NCI-H1436 treated with DMSO at 0.1 percent for 48 hours (cell line): ENCODE data around the gene TBC1D17.

Experiments
- DNase-seq: peaks from one replicate; lab custom pipeline; 2025; lab: John Stamatoyannopoulos, UW

Gene TBC1D17

GRCh38 chr19:49848938-49849337 is 28.6 kb upstream of the TBC1D17 start:
- DNase-seq, result no peak

DNA sequence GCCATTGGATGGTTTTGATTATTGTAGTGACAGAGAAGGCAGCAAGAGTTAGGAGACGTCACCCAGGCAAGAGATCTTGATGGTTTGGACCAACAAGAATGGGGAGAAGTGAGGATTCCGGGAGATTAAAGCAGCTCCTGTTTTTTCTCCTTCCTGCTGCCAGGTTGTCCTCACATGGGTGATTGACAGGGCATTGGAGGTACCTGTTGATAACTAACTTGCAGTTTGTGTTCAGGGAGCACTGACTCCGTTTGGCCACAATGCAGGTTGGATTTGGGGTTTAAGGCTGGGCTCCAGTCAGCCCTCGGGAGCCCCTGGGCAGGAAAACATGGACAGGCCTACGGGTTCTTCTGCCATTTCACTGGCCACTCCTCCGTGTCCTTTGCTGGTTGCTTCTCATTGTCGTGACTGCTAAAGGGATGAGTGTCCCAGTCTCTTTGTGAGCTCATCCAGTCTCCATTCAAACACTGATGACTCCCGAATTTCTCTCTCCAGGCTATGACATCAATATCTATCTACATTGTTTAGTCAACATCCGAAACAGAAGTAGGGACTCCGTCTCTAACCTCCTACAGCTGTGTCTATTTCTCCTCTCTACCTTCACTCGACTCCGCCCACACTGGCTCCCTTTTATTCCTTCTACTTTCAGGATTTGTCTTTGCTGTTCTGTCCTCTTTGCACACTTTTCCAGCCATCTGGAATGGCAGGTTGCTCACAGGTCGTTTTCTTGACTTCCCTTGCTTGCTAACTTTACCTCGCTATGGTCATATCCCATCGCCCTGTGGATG is 27.9 kb upstream of the TBC1D17 start:
- DNase-seq, result no peak

DNA sequence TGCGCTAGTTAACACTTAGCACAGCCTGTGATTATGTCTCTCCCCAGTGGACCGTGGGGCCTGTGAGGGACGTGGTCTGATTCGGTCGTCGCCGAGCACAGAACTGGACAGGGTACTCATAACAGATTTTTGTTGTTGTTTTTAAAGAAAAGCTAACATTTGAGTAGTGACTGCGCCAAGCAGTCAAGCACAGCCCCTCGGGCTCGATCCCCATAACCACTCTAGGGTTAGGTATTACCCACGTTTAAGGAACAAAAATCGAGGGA is 27.3 kb upstream of the TBC1D17 start:
- DNase-seq, result no peak

DNA sequence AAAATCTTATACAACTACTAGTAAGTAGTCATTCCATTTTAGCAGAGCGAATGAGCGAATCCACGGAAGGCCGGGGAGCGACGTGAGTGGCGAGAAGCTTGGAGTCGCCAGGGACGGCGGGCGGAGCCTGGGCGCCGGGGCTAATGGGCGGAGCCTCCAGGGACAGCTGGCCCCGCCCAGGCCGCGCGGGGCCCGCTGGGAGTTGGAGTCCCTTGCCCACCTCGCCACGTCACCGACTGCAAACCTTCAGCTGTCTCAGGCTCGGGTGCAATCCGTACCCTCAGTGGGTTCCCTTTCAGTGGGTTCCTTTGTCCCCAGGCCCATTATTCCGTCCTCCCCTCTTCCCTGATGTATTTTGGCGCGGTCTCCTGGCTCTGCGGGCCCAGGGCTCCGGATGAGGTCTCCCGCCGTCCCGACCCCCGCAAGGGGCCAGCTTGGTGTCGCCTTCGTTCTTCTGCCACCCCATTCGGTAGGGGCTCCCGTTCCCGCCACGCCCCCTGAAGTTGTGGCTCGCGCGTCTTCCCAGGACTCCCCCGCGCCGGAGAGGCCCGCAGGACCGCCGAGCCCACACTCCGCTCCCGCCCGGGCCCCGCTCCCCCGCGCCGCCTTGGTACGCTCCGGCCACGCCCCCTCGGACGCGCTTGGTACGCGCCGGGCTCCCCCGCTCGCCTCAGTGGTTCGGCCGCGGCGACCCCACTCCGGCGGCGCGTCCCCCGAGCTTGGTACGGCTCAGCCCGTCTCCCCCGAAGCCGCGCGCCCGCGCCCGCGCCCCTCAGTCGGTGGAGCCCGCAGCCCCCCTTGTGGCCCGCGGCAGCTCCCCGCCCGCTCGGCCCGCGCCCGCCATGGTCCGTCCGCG is 26.8 kb upstream of the TBC1D17 start, which contains the start of gene PTOV1:
Gene PTOV1 (plus strand): TSS at position 673 of the 856 bp plus-strand sequence.
- peak; percentile 72 for DNase-seq

DNA sequence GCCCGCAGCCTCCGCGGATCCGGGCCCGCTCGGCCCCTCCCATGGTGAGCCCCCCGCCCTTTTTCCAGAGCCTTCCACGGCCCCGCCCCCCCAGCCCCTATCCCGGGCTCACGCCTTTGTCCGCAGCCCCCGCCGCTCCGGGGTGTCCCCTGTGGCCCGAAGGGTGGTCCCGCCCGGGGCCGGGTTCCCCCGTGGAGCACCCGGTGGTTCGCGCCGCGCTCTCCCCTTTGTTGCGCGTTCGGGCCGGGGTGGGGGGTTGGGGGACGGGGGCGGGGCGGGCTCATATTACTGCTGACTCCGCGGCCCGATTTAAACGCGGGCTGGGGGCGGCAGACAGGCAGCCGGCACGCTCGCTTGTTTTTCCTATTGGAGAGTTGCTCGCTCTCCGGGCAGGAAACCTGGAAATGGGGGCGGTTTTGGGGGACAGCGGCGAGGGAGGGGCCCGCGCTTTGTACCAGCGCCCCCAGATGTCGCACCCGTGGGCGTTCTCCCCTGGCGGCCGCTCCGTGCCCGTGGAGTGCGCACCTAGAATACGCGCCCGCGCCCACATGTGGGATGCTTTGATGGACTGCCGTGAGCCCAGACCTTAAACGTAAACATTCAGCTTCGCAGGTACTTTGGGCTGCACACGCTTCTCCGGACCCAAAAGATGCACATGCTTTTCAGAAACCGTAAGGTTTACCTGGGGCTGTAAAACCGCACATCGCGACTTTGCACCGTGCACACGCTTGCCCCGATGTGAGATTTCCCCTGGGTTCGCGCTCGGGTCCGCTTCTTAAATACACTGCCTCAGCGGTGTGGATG is 25.8 kb upstream of the TBC1D17 start:
- DNase-seq, result no peak

- DNase-seq, result no peak
Observed at GRCh38 chr19:49852631-49853126, 24.8 kb upstream of the TBC1D17 start.

- no peak for DNase-seq
Observed at GRCh38 chr19:49853852-49854377, 23.6 kb upstream of the TBC1D17 start.

GRCh38 chr19:49854378-49855263 is 22.9 kb upstream of the TBC1D17 start:
- no peak for DNase-seq

GRCh38 chr19:49855277-49855675 is 22.2 kb upstream of the TBC1D17 start:
- no peak for DNase-seq

GRCh38 chr19:49855676-49856573 is 21.6 kb upstream of the TBC1D17 start:
- no peak for DNase-seq

DNA sequence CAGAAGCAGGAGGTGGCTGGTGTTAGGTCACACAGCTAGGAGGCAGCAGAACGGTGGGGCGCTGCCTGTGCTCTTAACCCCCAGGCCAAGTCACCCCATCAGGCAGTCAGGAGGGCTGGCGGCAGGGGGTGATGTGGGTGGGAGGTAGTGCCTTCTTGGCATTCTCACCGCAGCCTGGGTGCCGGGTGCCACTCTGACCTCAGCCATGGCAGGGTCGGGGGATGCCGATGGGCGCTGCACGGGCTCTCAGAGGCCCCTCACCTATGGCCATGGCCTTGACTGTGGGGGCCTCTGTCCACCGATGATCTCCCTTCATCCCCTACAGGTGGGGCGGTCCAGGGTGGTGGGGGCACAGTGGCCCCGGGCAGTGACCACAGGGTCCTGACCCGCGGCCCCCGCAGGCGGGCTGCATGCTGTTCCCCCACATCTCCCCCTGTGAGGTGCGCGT is 20.9 kb upstream of the TBC1D17 start:
- DNase-seq, result no peak

DNA sequence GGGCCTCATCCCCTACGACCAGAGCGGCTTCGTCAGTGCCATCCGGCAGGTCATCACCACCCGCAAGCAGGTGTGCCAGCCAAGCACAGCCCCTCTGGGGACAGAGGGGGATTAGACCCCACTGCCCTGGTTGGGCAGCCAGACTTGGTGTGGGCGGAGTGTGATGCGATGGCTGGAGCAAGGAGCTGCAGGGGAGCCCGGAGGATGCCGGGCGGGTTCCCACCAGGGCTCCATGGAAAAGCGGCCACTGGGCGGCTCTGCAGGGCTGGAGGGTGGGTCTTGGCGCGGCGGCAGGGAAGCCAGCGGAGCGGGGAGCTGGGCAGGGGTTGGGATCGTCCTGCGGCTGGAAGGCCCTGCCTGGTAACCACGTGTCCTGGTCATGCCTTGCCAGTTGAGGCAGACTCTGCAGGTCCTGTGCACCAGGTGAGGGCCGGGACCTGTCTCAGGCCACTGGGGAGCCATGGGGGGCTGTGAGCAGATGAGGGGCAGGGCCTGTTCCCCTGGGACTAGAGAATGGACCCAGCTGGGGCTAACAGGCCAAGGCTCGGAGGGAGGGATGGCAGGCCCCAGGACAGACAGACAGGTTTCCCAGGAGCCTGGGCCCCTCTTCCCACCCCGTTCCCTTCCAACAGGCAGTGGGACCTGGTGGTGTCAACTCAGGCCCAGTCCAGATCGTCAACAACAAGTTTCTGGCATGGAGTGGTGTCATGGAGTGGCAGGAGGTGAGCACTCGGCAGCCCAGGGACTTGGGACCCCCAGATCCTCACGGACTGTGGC is 20.3 kb upstream of the TBC1D17 start:
- DNase-seq, result no peak

- DNase-seq, result no peak
Observed at GRCh38 chr19:49857838-49858087, 19.7 kb upstream of the TBC1D17 start.

- no peak for DNase-seq
Observed at GRCh38 chr19:49858088-49858985, 19.2 kb upstream of the TBC1D17 start.

DNA sequence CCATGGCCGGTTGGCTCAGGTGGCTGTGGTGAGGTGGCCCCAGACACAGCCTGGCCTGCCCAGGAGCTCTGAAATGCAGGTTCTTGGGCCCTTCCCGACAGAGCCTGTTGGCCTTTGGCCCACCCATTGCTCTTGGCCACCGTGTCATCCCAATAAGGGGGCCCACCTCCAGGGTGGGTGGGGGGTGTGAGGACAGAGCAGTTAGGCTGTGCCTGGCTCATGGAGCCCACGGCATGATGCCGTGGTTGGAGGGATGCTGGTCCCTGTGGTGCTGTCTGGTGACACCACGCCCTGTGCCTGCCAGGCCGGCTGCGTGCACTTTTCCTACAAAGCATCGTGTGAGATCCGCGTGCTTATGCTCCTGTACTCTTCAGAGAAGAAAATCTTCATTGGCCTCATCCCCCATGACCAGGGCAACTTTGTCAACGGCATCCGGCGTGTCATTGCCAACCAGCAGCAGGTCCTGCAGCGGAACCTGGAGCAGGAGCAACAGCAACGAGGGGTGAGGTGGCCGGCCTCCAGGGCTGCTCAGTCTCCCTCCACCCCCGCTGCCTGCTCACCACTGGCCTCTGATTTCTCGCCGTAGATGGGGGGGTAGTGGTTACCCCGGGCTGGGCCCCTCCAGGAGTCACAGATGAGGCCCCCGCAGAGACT is 17.7 kb upstream of the TBC1D17 start:
- no peak for DNase-seq

- DNase-seq, result no peak
Observed at GRCh38 chr19:49860336-49861102, 17.0 kb upstream of the TBC1D17 start.

DNA sequence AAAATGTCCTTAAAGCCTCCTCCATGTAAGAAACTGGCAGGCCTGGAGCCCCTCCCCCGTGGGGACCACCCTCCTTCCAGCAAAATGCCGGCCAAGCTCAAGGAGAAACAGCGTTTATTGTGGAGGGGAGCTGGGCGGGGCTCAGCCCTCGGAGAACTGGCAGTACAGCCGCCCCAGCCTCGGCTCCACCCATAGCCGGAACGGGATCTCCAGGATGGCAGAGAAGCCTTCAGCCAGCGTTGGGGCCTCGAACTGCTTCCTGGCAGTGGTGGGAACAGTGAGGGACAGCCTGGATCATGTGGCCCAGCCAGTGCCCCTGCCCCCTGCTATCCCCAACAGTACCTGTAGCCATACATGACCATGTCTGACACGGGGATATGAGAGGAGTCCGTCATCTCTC is 16.4 kb upstream of the TBC1D17 start:
- no peak for DNase-seq
